Liver (tissue), 9 donors: Measurements from ENCODE around the gene AP1M1. TPM values are rescaled to one million over a fixed set of nuclear protein-coding genes. Genes with fewer than 3 reads are reported as not detected.

Experiments used
- DNase-seq: peaks from one replicate; pipeline ENCODE4 v3.0.0-alpha.2; 2017; ENCODE audit warnings: low spot score
- H3K27ac ChIP-seq, 2 donors: one replicate each; pipeline ENCODE4 v1.7.0; 2013; ENCODE audit warnings: inconsistent platforms in 2 of 2, low read length in 2 of 2, control low read depth in 1 of 2, low read depth in 1 of 2, mild to moderate bottlenecking in 1 of 2
- H3K27me3 ChIP-seq, 4 donors: one replicate each; pipeline versions ENCODE4 v1.6.1 to v1.7.0; 2013; ENCODE audit warnings: low read length in 3 of 4, inconsistent platforms in 1 of 4, mild to moderate bottlenecking in 1 of 4, moderate library complexity in 1 of 4; ENCODE audit not compliant: control insufficient read depth in 4 of 4, insufficient read depth in 4 of 4
- H3K36me3 ChIP-seq, 4 donors: one replicate each; pipeline versions ENCODE4 v1.6.1 to v1.7.0; 2013; ENCODE audit warnings: low read length in 3 of 4, mild to moderate bottlenecking in 3 of 4, low read depth in 1 of 4, moderate library complexity in 1 of 4; ENCODE audit not compliant: control insufficient read depth in 4 of 4, insufficient read depth in 3 of 4
- H3K4me1 ChIP-seq, 4 donors: one replicate each; pipeline versions ENCODE4 v1.6.1 to v1.7.0; 2013; ENCODE audit warnings: low read length in 3 of 4, mild to moderate bottlenecking in 3 of 4, moderate library complexity in 1 of 4; ENCODE audit not compliant: control insufficient read depth in 4 of 4, insufficient read depth in 4 of 4
- H3K4me3 ChIP-seq, 3 donors: one replicate each; pipeline versions ENCODE4 v1.6.1 to v1.7.0; 2013; ENCODE audit warnings: low read length in 3 of 3, control low read depth in 1 of 3, low read depth in 1 of 3, mild to moderate bottlenecking in 1 of 3
- H3K9ac ChIP-seq, 2 donors: one replicate each; pipeline ENCODE4 v1.7.0; 2013; ENCODE audit warnings: low read length in 2 of 2, mild to moderate bottlenecking in 2 of 2, moderate library complexity in 2 of 2, control low read depth in 1 of 2, low read depth in 1 of 2
- H3K9me3 ChIP-seq, 4 donors: one replicate each; pipeline versions ENCODE4 v1.6.1 to v1.7.0; 2013; ENCODE audit warnings: low read length in 3 of 4; ENCODE audit not compliant: control insufficient read depth in 4 of 4
- ATF3 ChIP-seq: IDR thresholded peaks from 2 replicates; pipeline ENCODE4 v1.6.1; 2016; ENCODE audit warnings: antibody characterized with exemption
- CTCF ChIP-seq: fragments of 150-350 bp; IDR thresholded peaks from 2 replicates; pipeline ENCODE4 v1.5.1; 2017; ENCODE audit warnings: improper control_type of control experiment, low read depth, low read length; ENCODE audit not compliant: missing input control
- EGR1 ChIP-seq, 2 donors: IDR thresholded peaks; 2 replicates each; pipeline ENCODE4 v1.6.1; 2016 to 2018; ENCODE audit warnings: antibody characterized with exemption in 2 of 2, low read depth in 2 of 2
- FOXA2 ChIP-seq: IDR thresholded peaks from 2 replicates; pipeline ENCODE4 v1.6.1; 2016; ENCODE audit warnings: antibody characterized with exemption
- HNF4A ChIP-seq, 2 donors: conservative IDR thresholded peaks; 2 replicates each; pipeline ENCODE4 v1.6.1; 2016; ENCODE audit warnings: antibody characterized with exemption in 2 of 2, mild to moderate bottlenecking in 2 of 2
- HNF4G ChIP-seq: IDR thresholded peaks from 2 replicates; pipeline ENCODE4 v1.6.1; 2016; ENCODE audit warnings: antibody characterized with exemption
- JUND ChIP-seq, 2 donors: IDR thresholded peaks; 2 replicates each; pipeline ENCODE4 v1.6.1; 2016; ENCODE audit warnings: antibody characterized with exemption in 2 of 2
- MAX ChIP-seq: IDR thresholded peaks from 2 replicates; pipeline ENCODE4 v1.6.1; 2016; ENCODE audit warnings: antibody characterized with exemption
- RAD21 ChIP-seq, 2 donors: IDR thresholded peaks; 2 replicates each; pipeline ENCODE4 v1.6.1; 2016; ENCODE audit warnings: antibody characterized with exemption in 2 of 2, mild to moderate bottlenecking in 2 of 2
- REST ChIP-seq: IDR thresholded peaks from 2 replicates; pipeline ENCODE4 v1.6.1; 2016; ENCODE audit warnings: antibody characterized with exemption, mild to moderate bottlenecking
- RXRA ChIP-seq, 2 donors: IDR thresholded peaks; 2 replicates each; pipeline ENCODE4 v1.6.1; 2017 to 2018; ENCODE audit warnings: antibody characterized with exemption in 2 of 2, mild to moderate bottlenecking in 1 of 2
- SP1 ChIP-seq: IDR thresholded peaks from 2 replicates; pipeline ENCODE4 v1.6.1; 2018; ENCODE audit warnings: antibody characterized with exemption, mild to moderate bottlenecking
- TAF1 ChIP-seq: conservative IDR thresholded peaks from 2 replicates; pipeline ENCODE4 v1.6.1; 2016; ENCODE audit warnings: antibody characterized with exemption, mild to moderate bottlenecking
- YY1 ChIP-seq: IDR thresholded peaks from 2 replicates; pipeline ENCODE4 v1.6.1; 2016; ENCODE audit warnings: antibody characterized with exemption, mild to moderate bottlenecking
- ZBTB33 ChIP-seq: IDR thresholded peaks from 2 replicates; pipeline ENCODE4 v1.6.1; 2016; ENCODE audit warnings: antibody characterized with exemption
- WGBS: extraction: QIAGEN DNeasy Blood & Tissue Kit; methylation state at CpG from one replicate; pipeline ENCODE4 v1.1.7; 2013; 5-methylcytosine and 5-hydroxymethylcytosine counted together
- polyA plus RNA-seq, 2 donors: library from polyadenylated mRNA; stranded (reverse) in 1 of 2; unstranded in 1 of 2; fragments of 200-250 nt in 1 of 2; fragments of >200 nt in 1 of 2; fragmentation: Nextera tagmentation in 1 of 2; extraction: Ambion mirVana in 1 of 2; gene quantifications; one replicate each; pipeline versions ENCODE4 v1.2.1 to v1.2.3, GENCODE V29; 2013 to 2015
- total RNA-seq, 2 donors: library from RNA; depleted of rRNA; stranded (reverse); fragments of >200 nt; gene quantifications; one replicate each; pipeline ENCODE4 v1.2.3, GENCODE V29; 2014
- donor health status: healthy.
- donor health status: healthy.
- donor health status: healthy.
- donor health status: healthy.
- donor health status: healthy.

AP1M1 gene
- total and polyA plus RNA-seq, 4 donors: 25.4 to 62.2 (median 50.4) TPM

GRCh38 chr19:16193466-16193865, 4.2 kb upstream of the AP1M1 start:
- TF ChIP-seq REST (no peak), SP1 (no peak), ATF3 (no peak), HNF4G (no peak), CTCF (no peak), FOXA2 (no peak), HNF4A (conservative IDR thresholded peaks at IDR 0.05) (no peak), RAD21 (IDR thresholded peaks at IDR 0.05) (no peak), ZBTB33 (no peak), TAF1 (no peak), RXRA (IDR thresholded peaks at IDR 0.05) (no peak), MAX (no peak), EGR1 (IDR thresholded peaks at IDR 0.05; ENCODE audit: low read depth in 2 of 2) (no peak), YY1 (no peak), JUND (IDR thresholded peaks at IDR 0.05) (no peak)
- DNase-seq: no peak
- Histone ChIP-seq H3K4me1 (peaks cover 0 to 18% (median 12%) of the 10 kb centered on the region in 4 donors), H3K9me3 (no peaks in the 10 kb centered on the region), H3K36me3 (peaks cover 8 to 30% (median 20%) of the 10 kb centered on the region in 4 donors), H3K27ac (no peak overlapping the region), H3K9ac (no peak overlapping the region), H3K4me3 (no peak overlapping the region), H3K27me3 (no peaks in the 10 kb centered on the region)
- WGBS: 83% methylated on average over 10 of the region's 10 CpGs

GRCh38 chr19:16197188-16197621, 506 bp upstream of the AP1M1 start:
- Histone ChIP-seq H3K36me3 (peaks cover 0 to 2% (median under 1%) of the 10 kb centered on the region in 4 donors), H3K4me1 (peaks cover 19 to 54% (median 48%) of the 10 kb centered on the region in 4 donors), H3K27me3 (no peaks in the 10 kb centered on the region), H3K9ac (peak overlapping the region in 1 of 2 donors; percentile 26), H3K27ac (peak overlapping the region; percentile 90), H3K9me3 (no peaks in the 10 kb centered on the region), H3K4me3 (peak overlapping the region; percentile 58 to 92 (median 90))
- no peak for DNase-seq
- WGBS: 13% methylated on average over 2 of the region's 2 CpGs
- TF ChIP-seq CTCF: no peak
- TF ChIP-seq YY1: no peak
- TF ChIP-seq EGR1 (IDR thresholded peaks at IDR 0.05; ENCODE audit: low read depth in 2 of 2): no peak
- peak; percentile 40 to 57 for TF ChIP-seq RXRA (IDR thresholded peaks at IDR 0.05)
- TF ChIP-seq ZBTB33: no peak
- TF ChIP-seq TAF1: peak; percentile 55
- TF ChIP-seq REST: no peak
- peak; percentile 23 to 38 for TF ChIP-seq JUND (IDR thresholded peaks at IDR 0.05)
